HL-60/S4 (cell line): ENCODE measurements around the gene UBE2K.
"Not testable (repeated sequence)": the region's sequence is repeated elsewhere in the genome, so short reads cannot be mapped to it uniquely, and the experiment has no call there.

Experiments
- in situ Hi-C: fragments of 300-500 bp; cut with MboI; formaldehyde crosslinking; loops from 2 replicates; pipeline ENCODE4 v1.14.3; 2022; ENCODE audit warnings: low sequenced_read_pairs

UBE2K gene

GRCh38 chr4:39687014-39687413, 10.9 kb upstream of the UBE2K start:
- in situ Hi-C loops = no loop called here

- in situ Hi-C loops = no loop called here
These were observed 8.0 kb upstream of the UBE2K start for GRCh38 chr4:39689970-39690369.

DNA sequence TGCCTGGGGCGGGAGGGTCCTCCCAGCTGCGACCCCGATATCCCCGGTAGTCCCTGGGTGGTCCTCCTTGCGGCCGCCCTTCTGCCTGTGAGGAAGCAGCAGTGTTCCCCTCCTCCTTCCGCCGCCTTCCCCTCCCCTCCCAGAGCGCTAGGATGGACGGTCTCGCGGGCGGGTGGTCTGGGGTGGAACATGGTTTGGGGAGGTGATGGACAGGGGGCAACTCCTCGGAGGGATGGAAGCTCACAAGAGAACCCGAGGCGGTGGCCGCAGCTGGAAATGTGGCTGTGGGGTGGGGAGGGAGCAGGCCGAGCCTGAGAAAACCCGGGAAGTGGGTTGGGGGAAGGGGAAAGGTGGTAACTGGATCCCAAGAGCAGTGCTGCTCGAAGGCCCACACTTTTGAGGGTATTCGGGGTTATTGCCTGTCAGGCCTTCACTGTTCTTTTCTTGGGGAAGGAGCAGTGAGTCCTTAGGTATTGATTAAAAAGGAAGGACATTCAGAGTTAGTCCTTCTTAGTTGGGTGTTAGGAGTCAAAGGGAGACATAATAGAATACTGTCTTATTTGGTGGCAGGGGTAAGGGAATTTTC, 581 bp downstream of the UBE2K start:
- in situ Hi-C loops = no loop called here

GRCh38 chr4:39699687-39700409, 1.9 kb downstream of the UBE2K start:
- in situ Hi-C loops = no loop called here

- in situ Hi-C loops = no loop called here
These were observed 2.6 kb downstream of the UBE2K start for GRCh38 chr4:39700554-39700953.

- in situ Hi-C loops = no loop called here
These were observed 4.8 kb downstream of the UBE2K start for GRCh38 chr4:39702716-39703115.

DNA sequence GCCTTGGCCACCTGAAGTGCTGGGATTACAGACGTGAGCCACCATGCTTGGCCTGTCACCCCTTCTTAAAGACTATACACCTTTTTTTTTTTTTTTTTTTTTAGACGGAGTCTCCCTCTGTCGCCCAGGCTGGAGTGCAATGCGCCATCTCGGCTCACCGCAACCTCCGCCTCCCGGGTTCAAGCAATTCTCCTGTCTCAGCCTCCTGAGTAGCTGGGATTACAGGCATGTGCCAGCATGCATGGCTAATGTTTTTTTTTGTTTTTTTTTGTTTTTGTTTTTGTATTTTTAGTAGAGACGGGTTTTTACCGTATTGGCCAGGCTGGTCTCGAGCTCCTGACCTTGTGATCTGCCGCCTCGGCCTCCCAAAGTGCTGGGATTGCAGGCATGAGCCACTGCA, 6.9 kb downstream of the UBE2K start:
- in situ Hi-C loops = not testable (repeated sequence)

DNA sequence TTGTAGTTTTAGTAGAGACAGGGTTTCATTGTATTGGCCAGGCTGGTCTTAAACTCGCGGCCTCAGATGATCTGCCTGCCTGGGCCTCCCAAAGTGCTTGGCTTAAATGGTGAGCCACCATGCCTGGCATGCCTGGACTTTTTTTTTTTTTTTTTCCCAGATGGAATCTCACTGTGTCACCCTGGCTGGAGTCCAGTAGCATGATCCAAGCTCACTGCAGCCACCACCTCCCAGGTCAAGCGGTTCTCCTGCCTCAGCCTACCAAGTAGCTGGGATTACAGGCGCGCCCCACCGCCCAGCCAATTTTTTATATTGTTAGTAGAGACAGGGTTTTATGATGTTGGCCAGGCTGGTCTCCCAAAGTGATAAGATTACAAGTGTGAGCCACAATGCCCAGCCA, 8.4 kb downstream of the UBE2K start:
- in situ Hi-C loops = no loop called here

DNA sequence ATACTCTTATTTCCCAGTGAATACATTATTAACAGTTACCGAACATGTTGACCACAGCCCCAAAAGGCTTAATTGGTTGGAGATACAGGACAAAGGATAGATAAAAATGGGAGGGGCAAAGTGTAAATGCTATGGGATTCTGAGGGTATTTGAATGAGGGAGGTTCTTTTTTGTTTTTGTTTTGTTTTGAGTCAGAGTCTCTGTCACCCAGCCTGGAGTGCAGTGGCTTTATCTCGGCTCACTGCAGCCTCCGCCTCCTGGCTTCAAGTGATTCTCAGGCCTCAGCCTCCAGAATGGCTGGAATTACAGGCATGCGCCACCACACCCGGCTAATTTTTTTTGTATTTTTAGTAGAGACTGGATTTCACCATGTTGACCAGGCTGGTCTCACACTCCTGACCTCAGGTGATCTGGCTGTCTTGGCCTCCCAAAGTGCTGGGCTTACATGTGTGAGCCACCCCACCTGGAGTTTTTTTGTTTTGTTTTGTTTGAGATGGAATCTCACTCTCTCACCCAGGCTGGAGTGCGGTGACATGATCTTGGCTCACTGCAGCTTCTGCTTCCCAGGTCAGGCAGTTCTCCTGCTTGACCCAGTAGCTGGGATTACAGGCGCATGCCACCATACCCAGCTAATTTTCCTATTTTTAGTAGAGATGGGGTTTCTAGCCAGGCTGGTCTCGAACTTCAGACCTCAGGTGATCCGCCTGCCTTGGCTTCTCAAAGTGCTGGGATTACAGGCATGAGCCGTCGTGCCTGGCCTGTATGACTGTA, 9.0 kb downstream of the UBE2K start:
- in situ Hi-C loops = no loop called here

- in situ Hi-C loops = no loop called here
These were observed 12.4 kb downstream of the UBE2K start for GRCh38 chr4:39710098-39710896.

- in situ Hi-C loops = no loop called here
These were observed 15.1 kb downstream of the UBE2K start for GRCh38 chr4:39712819-39713607.

DNA sequence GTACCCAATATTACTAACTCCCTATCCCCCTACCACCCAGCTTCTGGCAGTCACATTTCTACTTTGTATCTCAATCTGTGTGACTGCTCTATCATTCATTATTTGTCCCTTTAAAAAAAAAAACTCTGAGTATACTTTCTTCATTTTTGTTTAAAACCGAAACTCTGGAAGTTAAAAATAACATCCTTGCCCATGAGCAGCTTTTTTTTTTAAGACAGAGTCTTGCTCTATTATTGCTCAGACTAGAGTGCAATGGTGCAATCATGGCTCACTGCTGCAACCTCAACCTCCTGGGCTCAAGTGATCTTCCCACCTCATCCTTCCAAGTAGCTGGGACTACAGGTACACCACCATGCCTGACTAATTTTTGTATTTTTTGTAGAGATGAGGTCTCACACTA, 15.8 kb downstream of the UBE2K start:
- in situ Hi-C loops = no loop called here

GRCh38 chr4:39714166-39714565, 16.2 kb downstream of the UBE2K start:
- in situ Hi-C loops = no loop called here

- in situ Hi-C loops = no loop called here
These were observed 17.9 kb downstream of the UBE2K start for GRCh38 chr4:39715788-39716187.

DNA sequence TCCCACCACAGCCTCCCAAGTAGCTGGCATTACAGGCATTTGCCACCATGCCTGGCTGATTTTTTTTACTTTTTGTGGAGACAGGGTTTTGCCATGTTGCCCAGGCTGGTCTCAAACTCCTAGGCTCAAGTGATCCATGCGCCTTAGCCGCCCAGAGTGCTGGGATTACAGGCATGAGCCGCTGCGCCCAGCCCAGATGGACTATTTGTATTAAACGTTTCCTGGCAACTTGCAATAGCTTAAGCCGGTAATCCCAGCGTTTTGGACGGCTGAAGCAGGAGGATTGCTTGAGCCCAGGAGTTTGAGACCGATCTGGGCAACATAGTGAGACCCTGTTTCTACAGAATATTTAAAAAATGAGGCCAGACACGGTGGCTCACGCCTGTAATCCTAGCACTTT, 18.4 kb downstream of the UBE2K start:
- in situ Hi-C loops = no loop called here

GRCh38 chr4:39717743-39718142, 19.8 kb downstream of the UBE2K start:
- in situ Hi-C loops = not testable (repeated sequence)

GRCh38 chr4:39718366-39719323, 20.7 kb downstream of the UBE2K start:
- in situ Hi-C loops = no loop called here

DNA sequence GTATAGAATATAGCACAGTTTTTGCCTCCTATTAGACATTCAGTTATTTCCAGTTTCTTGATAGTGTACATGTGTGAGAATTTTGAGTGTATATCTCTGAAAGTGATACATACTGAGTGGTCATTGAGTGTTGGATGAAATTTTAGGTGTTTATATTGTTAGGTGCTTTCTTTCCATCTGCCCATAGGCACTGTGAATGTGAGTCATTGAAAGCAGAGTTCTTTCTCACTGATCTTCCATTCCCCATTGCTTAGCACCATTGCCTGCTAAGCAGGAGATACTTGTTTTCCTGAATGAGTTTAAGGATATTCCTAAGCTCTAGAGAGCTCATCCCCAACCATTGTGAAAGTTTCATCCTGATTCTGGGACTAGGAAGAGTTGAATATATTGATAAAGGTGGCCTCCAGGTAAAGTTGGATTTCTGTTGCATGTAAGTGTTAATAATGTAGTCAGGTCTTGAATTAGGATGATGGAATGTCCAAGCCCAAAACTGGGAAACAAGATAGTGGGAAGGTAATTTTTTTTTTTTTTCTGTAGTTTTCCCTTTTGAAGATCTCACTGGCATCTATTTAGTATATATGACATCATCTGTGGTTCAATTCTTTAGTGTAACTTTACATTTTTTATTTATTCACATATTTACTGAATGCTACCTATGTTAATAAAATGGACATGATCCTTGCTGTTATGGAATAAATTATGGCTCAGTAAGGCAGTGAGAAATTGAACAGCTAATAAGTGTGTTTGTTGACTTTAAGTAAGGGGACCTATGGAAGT, 22.1 kb downstream of the UBE2K start:
- in situ Hi-C loops = no loop called here

- in situ Hi-C loops = not testable (repeated sequence)
These were observed 23.3 kb downstream of the UBE2K start for GRCh38 chr4:39721273-39721672.
